ENCODE data around the gene SMIM28. TPM values are rescaled to one million over a fixed set of nuclear protein-coding genes. Genes with fewer than 3 reads are reported as not detected.
A peak's percentile ranks its signal among the peaks of the same experiment; 100 is the strongest.

SMIM28 gene
- total and polyA plus RNA-seq, 9 donors: not detected

GRCh38 chr6:138393871-138394783, 16.4 kb downstream of the SMIM28 start:
- H3K9me3 ChIP-seq (replicated peaks; ENCODE audit: control insufficient read depth, low read depth, low read length): no peaks in the 10 kb centered on the region
- H3K27me3 ChIP-seq (ENCODE audit: control insufficient read depth, insufficient read depth, low read length): no peaks in the 10 kb centered on the region
- DNase-seq: no peak
- H3K27ac ChIP-seq (ENCODE audit: low read length): no peak overlapping the region
- H3K4me3 ChIP-seq (ENCODE audit: low read length): no peak overlapping the region
- WGBS (ENCODE audit: insufficient coverage): 44% methylated on average over 2 of the region's 5 CpGs
- H3K4me1 ChIP-seq (ENCODE audit: control insufficient read depth, insufficient read depth, low read length): no peaks in the 10 kb centered on the region
- no peaks in the 10 kb centered on the region for H3K36me3 ChIP-seq (ENCODE audit: control insufficient read depth, insufficient read depth, low read length)

GRCh38 chr6:138396709-138397108, 19.0 kb downstream of the SMIM28 start:
- Histone ChIP-seq H3K27me3 (ENCODE audit: control insufficient read depth, insufficient read depth, low read length) (no peaks in the 10 kb centered on the region), H3K4me1 (ENCODE audit: control insufficient read depth, insufficient read depth, low read length) (no peaks in the 10 kb centered on the region), H3K27ac (ENCODE audit: low read length) (no peak overlapping the region), H3K9me3 (replicated peaks; ENCODE audit: control insufficient read depth, low read depth, low read length) (no peaks in the 10 kb centered on the region), H3K4me3 (ENCODE audit: low read length) (no peak overlapping the region), H3K36me3 (ENCODE audit: control insufficient read depth, insufficient read depth, low read length) (no peaks in the 10 kb centered on the region)
- DNase-seq: no peak
- WGBS (ENCODE audit: insufficient coverage): 0% methylated on average over 1 of the region's 5 CpGs

GRCh38 chr6:138397128-138398122, 19.7 kb downstream of the SMIM28 start:
- 73% methylated on average over 3 of the region's 8 CpGs for whole genome bisulfite sequencing (ENCODE audit: insufficient coverage)
- Histone ChIP-seq H3K9me3 (replicated peaks; ENCODE audit: control insufficient read depth, low read depth, low read length) (no peaks in the 10 kb centered on the region), H3K36me3 (ENCODE audit: control insufficient read depth, insufficient read depth, low read length) (no peaks in the 10 kb centered on the region), H3K27me3 (ENCODE audit: control insufficient read depth, insufficient read depth, low read length) (no peaks in the 10 kb centered on the region), H3K27ac (ENCODE audit: low read length) (no peak overlapping the region), H3K4me3 (ENCODE audit: low read length) (no peak overlapping the region), H3K4me1 (ENCODE audit: control insufficient read depth, insufficient read depth, low read length) (no peaks in the 10 kb centered on the region)
- no peak for DNase-seq

GRCh38 chr6:138400326-138400725, 22.6 kb downstream of the SMIM28 start:
- no peak overlapping the region for H3K27ac ChIP-seq (ENCODE audit: low read length)
- H3K36me3 ChIP-seq (ENCODE audit: control insufficient read depth, insufficient read depth, low read length): peaks cover 2% of the 10 kb centered on the region
- no CpG with 5 or more reads among the region's 3 CpGs for WGBS (ENCODE audit: insufficient coverage)
- no peaks in the 10 kb centered on the region for H3K9me3 ChIP-seq (replicated peaks; ENCODE audit: control insufficient read depth, low read depth, low read length)
- H3K4me3 ChIP-seq (ENCODE audit: low read length): no peak overlapping the region
- H3K4me1 ChIP-seq (ENCODE audit: control insufficient read depth, insufficient read depth, low read length): peaks cover 13% of the 10 kb centered on the region
- DNase-seq: no peak
- no peaks in the 10 kb centered on the region for H3K27me3 ChIP-seq (ENCODE audit: control insufficient read depth, insufficient read depth, low read length)

- Histone ChIP-seq H3K4me1 (ENCODE audit: control insufficient read depth, insufficient read depth, low read length) (peaks cover 13% of the 10 kb centered on the region), H3K9me3 (replicated peaks; ENCODE audit: control insufficient read depth, low read depth, low read length) (no peaks in the 10 kb centered on the region), H3K27ac (ENCODE audit: low read length) (no peak overlapping the region), H3K4me3 (ENCODE audit: low read length) (no peak overlapping the region), H3K36me3 (ENCODE audit: control insufficient read depth, insufficient read depth, low read length) (peaks cover 9% of the 10 kb centered on the region), H3K27me3 (ENCODE audit: control insufficient read depth, insufficient read depth, low read length) (no peaks in the 10 kb centered on the region)
- 77% methylated on average over 10 of the region's 14 CpGs for WGBS (ENCODE audit: insufficient coverage)
- DNase-seq: no peak
Observed at GRCh38 chr6:138401960-138402837, 24.5 kb downstream of the SMIM28 start.

GRCh38 chr6:138402838-138403187, 25.1 kb downstream of the SMIM28 start:
- H3K27me3 ChIP-seq (ENCODE audit: control insufficient read depth, insufficient read depth, low read length): no peaks in the 10 kb centered on the region
- no peak for DNase-seq
- peaks cover 15% of the 10 kb centered on the region for H3K36me3 ChIP-seq (ENCODE audit: control insufficient read depth, insufficient read depth, low read length)
- no peak overlapping the region for H3K27ac ChIP-seq (ENCODE audit: low read length)
- 79% methylated on average over 3 of the region's 8 CpGs for WGBS (ENCODE audit: insufficient coverage)
- H3K4me3 ChIP-seq (ENCODE audit: low read length): no peak overlapping the region
- H3K4me1 ChIP-seq (ENCODE audit: control insufficient read depth, insufficient read depth, low read length): peaks cover 13% of the 10 kb centered on the region
- no peaks in the 10 kb centered on the region for H3K9me3 ChIP-seq (replicated peaks; ENCODE audit: control insufficient read depth, low read depth, low read length)

GRCh38 chr6:138403324-138403800, 25.7 kb downstream of the SMIM28 start:
- peak; percentile 42 for DNase-seq
- 2% methylated on average over 30 of the region's 30 CpGs for WGBS (ENCODE audit: insufficient coverage)

GRCh38 chr6:138403801-138404665, 26.3 kb downstream of the SMIM28 start, which contains the start of gene HEBP2:
HEBP2 (plus strand) TSS chr6:138404223; CDS start chr6:138404496, 273 bp downstream.
- H3K36me3 ChIP-seq (ENCODE audit: control insufficient read depth, insufficient read depth, low read length): peaks cover 26% of the 10 kb centered on the region

More at GRCh38 chr6:138403324-138403800, 25.7 kb downstream of the SMIM28 start:
- Histone ChIP-seq H3K27ac (ENCODE audit: low read length) (peak overlapping the region; percentile 86), H3K27me3 (ENCODE audit: control insufficient read depth, insufficient read depth, low read length) (no peaks in the 10 kb centered on the region), H3K9me3 (replicated peaks; ENCODE audit: control insufficient read depth, low read depth, low read length) (no peaks in the 10 kb centered on the region), H3K36me3 (ENCODE audit: control insufficient read depth, insufficient read depth, low read length) (peaks cover 19% of the 10 kb centered on the region), H3K4me1 (ENCODE audit: control insufficient read depth, insufficient read depth, low read length) (peaks cover 13% of the 10 kb centered on the region), H3K4me3 (ENCODE audit: low read length) (peak overlapping the region; percentile 83)

More at GRCh38 chr6:138403801-138404665, 26.3 kb downstream of the SMIM28 start, which contains the start of gene HEBP2:
- Histone ChIP-seq H3K27ac (ENCODE audit: low read length) (peak within 1 kb of the TSS; percentile 86), H3K4me3 (ENCODE audit: low read length) (peak within 1 kb of the TSS; percentile 83), H3K27me3 (ENCODE audit: control insufficient read depth, insufficient read depth, low read length) (no peaks in the 10 kb centered on the region), H3K4me1 (ENCODE audit: control insufficient read depth, insufficient read depth, low read length) (peaks cover 13% of the 10 kb centered on the region), H3K9me3 (replicated peaks; ENCODE audit: control insufficient read depth, low read depth, low read length) (no peaks in the 10 kb centered on the region)
- under 1% methylated on average over 86 of the region's 92 CpGs for WGBS (ENCODE audit: insufficient coverage)
- peak; percentile 94 for DNase-seq

All from muscle of leg (tissue), 11 donors.